ENCODE results near the gene THSD4. TPM values are rescaled to one million over a fixed set of nuclear protein-coding genes. Genes with fewer than 3 reads are reported as not detected.
"Not testable (repeated sequence)": the region's sequence is repeated elsewhere in the genome, so short reads cannot be mapped to it uniquely, and the experiment has no call there.

THSD4 gene
- total and polyA plus RNA-seq, 9 of the 15 experiments (the other 6 are each of a cell fraction or from before 2014, with no cell fraction given) = 0.04 TPM; not detected in 5

DNA sequence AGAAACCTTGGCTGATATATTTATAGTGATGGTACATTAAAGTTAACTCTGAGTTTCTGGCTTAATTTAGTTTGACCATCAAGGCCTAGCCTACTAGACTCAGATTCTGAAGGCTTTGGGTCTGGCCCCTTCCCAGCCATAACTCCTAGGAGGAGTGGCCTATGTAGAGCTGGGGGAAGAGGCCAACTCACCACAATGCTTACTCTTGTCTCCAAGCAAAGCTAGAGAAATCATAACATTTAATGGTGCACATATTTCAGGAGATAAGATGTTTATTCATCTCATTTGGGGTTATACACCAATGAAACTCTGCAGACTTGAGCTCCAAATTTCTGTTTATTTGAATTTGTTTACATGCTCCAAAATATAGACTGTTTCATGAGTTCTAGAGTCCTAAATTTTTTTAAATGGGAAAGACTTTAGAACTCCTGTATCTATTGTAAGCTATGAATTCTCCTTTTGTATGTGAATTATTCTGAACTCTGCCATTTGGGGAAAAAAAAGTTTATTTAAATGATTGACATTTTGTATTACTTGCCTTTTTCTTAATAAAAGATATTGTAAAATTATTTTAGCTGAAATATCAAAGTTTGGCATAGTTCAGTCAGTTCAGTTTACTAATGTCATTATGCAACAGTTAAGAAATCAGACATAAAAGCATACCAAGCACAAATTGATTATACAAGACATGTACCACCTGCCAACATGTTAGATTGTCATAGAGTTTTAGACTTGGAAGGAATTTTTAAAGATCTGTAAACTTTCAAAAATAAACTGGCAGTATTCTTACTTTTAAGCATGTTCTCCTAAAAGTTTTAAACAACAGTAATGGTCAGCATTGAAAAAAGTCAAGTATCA is 551.7 kb downstream of the THSD4 start (continued):
- TF ChIP-seq, protein P1, sequence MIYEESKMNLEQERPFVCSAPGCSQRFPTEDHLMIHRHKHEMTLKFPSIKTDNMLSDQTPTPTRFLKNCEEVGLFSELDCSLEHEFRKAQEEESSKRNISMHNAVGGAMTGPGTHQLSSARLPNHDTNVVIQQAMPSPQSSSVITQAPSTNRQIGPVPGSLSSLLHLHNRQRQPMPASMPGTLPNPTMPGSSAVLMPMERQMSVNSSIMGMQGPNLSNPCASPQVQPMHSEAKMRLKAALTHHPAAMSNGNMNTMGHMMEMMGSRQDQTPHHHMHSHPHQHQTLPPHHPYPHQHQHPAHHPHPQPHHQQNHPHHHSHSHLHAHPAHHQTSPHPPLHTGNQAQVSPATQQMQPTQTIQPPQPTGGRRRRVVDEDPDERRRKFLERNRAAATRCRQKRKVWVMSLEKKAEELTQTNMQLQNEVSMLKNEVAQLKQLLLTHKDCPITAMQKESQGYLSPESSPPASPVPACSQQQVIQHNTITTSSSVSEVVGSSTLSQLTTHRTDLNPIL (CRISPR knock-in tag; IDR thresholded peaks at IDR 0.05) = no peak
- TF ChIP-seq KLF6 (CRISPR knock-in tag; IDR thresholded peaks at IDR 0.05; ENCODE audit: borderline replicate concordance) = no peak
- no peak for TF ChIP-seq SREBF2 (CRISPR knock-in tag; IDR thresholded peaks at IDR 0.05)
- TF ChIP-seq TBL1XR1 (IDR thresholded peaks at IDR 0.05; ENCODE audit: low read length in 2 of 2) = no peak

GRCh38 chr15:71669688-71670087 is 554.4 kb downstream of the THSD4 start:
- in situ Hi-C loops (cut with MboI) = no loop called here
- H3K4me1 ChIP-seq (replicated peaks in 1 of 2; ENCODE audit: control insufficient read depth in 2 of 2, insufficient read depth in 2 of 2, low read length in 2 of 2) = no peaks in the 10 kb centered on the region
- POLR2A ChIA-PET = no interaction called here

DNA sequence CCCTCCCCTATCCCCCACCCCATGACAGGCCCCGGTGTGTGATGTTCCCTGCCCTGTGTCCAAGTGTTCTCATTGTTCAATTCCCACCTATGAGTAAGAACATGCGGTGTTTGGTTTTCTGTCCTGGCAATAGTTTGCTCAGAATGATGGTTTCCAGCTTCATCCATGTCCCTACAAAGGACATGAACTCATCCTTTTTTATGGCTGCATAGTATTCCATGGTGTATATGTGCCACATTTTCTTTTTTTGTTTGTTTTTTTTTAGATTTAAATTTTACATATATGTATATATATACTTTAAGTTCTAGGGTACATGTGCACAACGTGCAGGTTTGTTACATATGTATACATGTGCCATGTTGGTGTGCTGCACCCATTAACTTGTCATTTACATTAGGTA is 555.0 kb downstream of the THSD4 start:
- H3K9ac ChIP-seq (ENCODE audit: insufficient read depth in 1 of 2, low read depth in 2 of 2, low read length in 2 of 2); DNase-seq (ENCODE audit: extremely low read depth in 1 of 4, low spot score in 3 of 4); in situ Hi-C loops (cut with MboI); H3K79me2 ChIP-seq (ENCODE audit: control insufficient read depth, insufficient read depth, low read length); POLR2A ChIA-PET; H3K4me1 ChIP-seq (replicated peaks in 1 of 2; ENCODE audit: control insufficient read depth in 2 of 2, insufficient read depth in 2 of 2, low read length in 2 of 2); H3K36me3 ChIP-seq (ENCODE audit: control insufficient read depth, insufficient read depth, low read length); CTCF ChIA-PET (ENCODE audit: low intra/inter-chr PET ratio); ATAC-seq; FAIRE-seq; H3K4me2 ChIP-seq (ENCODE audit: insufficient read depth, low read length); H2AFZ ChIP-seq (ENCODE audit: low read depth, low read length); intact Hi-C loops (cut with micrococcal nuclease); H3K9me3 ChIP-seq (replicated peaks; ENCODE audit: control insufficient read depth, insufficient read depth, low read depth, low read length); H3K27me3 ChIP-seq (ENCODE audit: control insufficient read depth in 2 of 2, insufficient read depth in 2 of 2, low read length in 2 of 2); H3K27ac ChIP-seq (ENCODE audit: extremely low read depth, low read depth, low read length); BruUV-seq (replicated peaks); H3K4me3 ChIP-seq; H4K20me1 ChIP-seq (replicated peaks; ENCODE audit: control insufficient read depth, insufficient read depth, low read length); H3K9me1 ChIP-seq (ENCODE audit: control insufficient read depth, insufficient read depth, low read length): not testable (repeated sequence)
- WGBS (ENCODE audit: insufficient coverage, low coverage, missing lambda C conversion rate) = 10% methylated on average over 3 of the region's 3 CpGs

More at GRCh38 chr15:71669688-71670087, 554.4 kb downstream of the THSD4 start:
- Histone ChIP-seq H3K27me3 (ENCODE audit: control insufficient read depth in 2 of 2, insufficient read depth in 2 of 2, low read length in 2 of 2) (peaks cover 0 to 5% of the 10 kb centered on the region in 2 experiments; a peak in 2 of 5 replicates), H3K9ac (ENCODE audit: insufficient read depth in 1 of 2, low read depth in 2 of 2, low read length in 2 of 2) (no peak overlapping the region), H2AFZ (ENCODE audit: low read depth, low read length) (no peak overlapping the region), H3K4me2 (ENCODE audit: insufficient read depth, low read length) (no peak overlapping the region), H3K79me2 (ENCODE audit: control insufficient read depth, insufficient read depth, low read length) (no peaks in the 10 kb centered on the region), H3K9me1 (ENCODE audit: control insufficient read depth, insufficient read depth, low read length) (no peaks in the 10 kb centered on the region), H3K4me3 (no peak overlapping the region), H3K9me3 (replicated peaks; ENCODE audit: control insufficient read depth, insufficient read depth, low read depth, low read length) (no peaks in the 10 kb centered on the region), H4K20me1 (replicated peaks; ENCODE audit: control insufficient read depth, insufficient read depth, low read length) (no peaks in the 10 kb centered on the region), H3K36me3 (ENCODE audit: control insufficient read depth, insufficient read depth, low read length) (no peaks in the 10 kb centered on the region), H3K27ac (ENCODE audit: extremely low read depth, low read depth, low read length) (no peak overlapping the region)
- intact Hi-C loops (cut with micrococcal nuclease) = no loop called here
- DNase-seq (ENCODE audit: extremely low read depth in 1 of 4, low spot score in 3 of 4) (no peak), FAIRE-seq (no peak), ATAC-seq (no peak)
- BruUV-seq (replicated peaks) = no TSS peak
- WGBS (ENCODE audit: insufficient coverage, low coverage, missing lambda C conversion rate) = 4% methylated on average over 4 of the region's 4 CpGs
- TF ChIP-seq PTBP1 (IDR thresholded peaks at IDR 0.05; ENCODE audit: low read depth, low read length) (no peak), ZNF324 (CRISPR knock-in tag; IDR thresholded peaks at IDR 0.05) (no peak), CHD4 (IDR thresholded peaks at IDR 0.05; ENCODE audit: insufficient read depth, insufficient replicate concordance, low read depth, low read length, poor library complexity, severe bottlenecking) (no peak)
- CTCF ChIA-PET (ENCODE audit: low intra/inter-chr PET ratio) = no interaction called here
